Pancreas (tissue), 10 donors: Measurements from ENCODE around the gene TFF1. TPM values are rescaled to one million over a fixed set of nuclear protein-coding genes. Genes with fewer than 3 reads are reported as not detected.
A peak's percentile ranks its signal among the peaks of the same experiment; 100 is the strongest.

Experiments used
- ATAC-seq, 4 donors: fragments of 200-7000 bp; cut with Tn5 transposase; one replicate each; pipeline versions ENCODE4 v1.8.0 to v1.9.1; 2020; ENCODE audit warnings: mild to moderate bottlenecking in 4 of 4, moderate library complexity in 4 of 4
- DNase-seq, 6 donors: peaks; one replicate each; pipeline ENCODE4 v3.0.0-alpha.2; 2020
- FAIRE-seq: peaks from 2 replicates; lab custom pipeline; 2012; peaks lifted over from hg19 to GRCh38; lab: Jason Lieb, UNC
- H3K27ac ChIP-seq, 4 donors: fragments of 200-600 bp; sonication (generic); 1 replicate in 3 of 4; 2 replicates in 1 of 4; pipeline versions ENCODE4 v1.5.0 to v1.8.0; 2020
- H3K27me3 ChIP-seq, 4 donors: fragments of 200-600 bp; one replicate each; pipeline ENCODE4 v1.8.0; 2021
- H3K36me3 ChIP-seq, 3 donors: fragments of 200-600 bp; sonication (generic) in 1 of 3; one replicate each; pipeline versions ENCODE4 v1.5.0 to v1.8.0; 2020 to 2021
- H3K4me1 ChIP-seq, 3 donors: fragments of 200-600 bp; one replicate each; pipeline ENCODE4 v1.8.0; 2021
- H3K4me3 ChIP-seq, 4 donors: fragments of 200-600 bp; sonication (generic) in 2 of 4; one replicate each; pipeline versions ENCODE4 v1.5.0 to v1.8.0; 2020 to 2021
- H3K9me3 ChIP-seq, 4 donors: fragments of 200-600 bp; one replicate each; pipeline ENCODE4 v1.8.0; 2021
- WGBS, 2 donors: extraction: QIAGEN DNeasy Blood & Tissue Kit; methylation state at CpG; one replicate each; pipeline ENCODE4 v1.1.7; 2013; 5-methylcytosine and 5-hydroxymethylcytosine counted together
- intact Hi-C, 3 donors: fragments of 100-400 bp; cut with DNase I; formaldehyde crosslinking; loops; one replicate each; pipeline versions ENCODE4 v1.11.1 to v1.14.2; 2022
- polyA plus RNA-seq, 2 donors: library from polyadenylated mRNA; stranded (reverse); fragments of 200-250 nt; gene quantifications; one replicate each; pipeline ENCODE4 v1.2.3, GENCODE V29; 2013
- total RNA-seq, 6 donors: library from RNA; stranded (reverse); fragmentation: NEBNext Ultra II Directional in 4 of 6; extraction: Animal tissue kit (Norgen Biotek cat#: 25700) in 4 of 6; gene quantifications; one replicate each; pipeline versions ENCODE4 v1.2.1 to v1.2.4, GENCODE V29; 2021 to 2023
- TF ChIP-seq, protein P1 (sequence below), 4 donors: fragments of 200-600 bp; sonication (generic) in 3 of 4; IDR thresholded peaks; one replicate each; pipeline versions ENCODE4 v1.5.0 to v1.8.0; 2021; ENCODE audit warnings: antibody characterized with exemption in 4 of 4
- donor health status: healthy with polysubstance abuse.
- donor health status: DM: no; HTN: no; CAD: no; lungs with moderate emphysema.
- donor health status: DM: no; HTN: no; CAD: no.
- donor health status: control.
- donor health status: control.
- donor health status: Bipolar disorder and iron deficiency.
- donor health status: DM: yes; HTN: yes; CAD: no.
- donor health status: DM: no; HTN: no; CAD: no.
- donor health status: DM: no; HTN: no; CAD: no.
- donor health status: DM: yes; HTN: yes; CAD: no.

The TFF1 gene
- total and polyA plus RNA-seq, 8 donors, result 0.80 to 40.6 (median 2.9) TPM; not detected in 1

DNA sequence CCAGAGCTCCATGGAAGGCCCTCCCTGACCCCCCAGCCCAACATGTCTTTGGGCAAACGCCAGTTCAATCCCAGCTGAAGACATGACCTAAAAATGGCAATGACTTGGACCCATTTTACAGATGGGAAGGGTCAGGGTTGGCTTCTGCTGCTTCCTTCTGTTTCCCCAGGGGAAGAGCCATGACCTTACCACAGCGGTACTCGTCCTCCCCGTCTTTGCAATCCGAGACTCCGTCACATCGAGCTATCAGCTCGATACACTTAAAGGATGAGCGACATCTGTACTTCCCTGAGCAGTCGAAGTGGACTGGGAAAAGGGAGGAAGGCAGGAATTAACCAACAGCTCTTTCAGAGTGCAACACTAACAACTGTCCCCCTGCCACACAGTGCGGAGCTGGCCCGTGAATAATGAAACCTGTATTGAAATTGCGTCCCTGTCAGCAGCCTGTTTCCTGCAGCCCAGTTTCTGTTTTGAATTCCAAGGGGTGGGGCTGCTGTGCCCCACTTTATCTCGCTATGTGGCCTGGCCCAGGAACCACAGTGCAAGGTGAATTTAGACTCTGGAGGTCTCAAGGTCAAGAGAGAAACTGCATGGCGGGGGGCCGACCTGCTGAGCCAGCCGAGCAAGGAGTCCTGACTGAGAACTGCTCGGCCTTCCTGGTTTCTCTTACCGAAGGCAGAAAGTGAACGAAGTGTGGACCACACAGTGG, 22.6 kb upstream of the TFF1 start:
- FAIRE-seq, result no peak

DNA sequence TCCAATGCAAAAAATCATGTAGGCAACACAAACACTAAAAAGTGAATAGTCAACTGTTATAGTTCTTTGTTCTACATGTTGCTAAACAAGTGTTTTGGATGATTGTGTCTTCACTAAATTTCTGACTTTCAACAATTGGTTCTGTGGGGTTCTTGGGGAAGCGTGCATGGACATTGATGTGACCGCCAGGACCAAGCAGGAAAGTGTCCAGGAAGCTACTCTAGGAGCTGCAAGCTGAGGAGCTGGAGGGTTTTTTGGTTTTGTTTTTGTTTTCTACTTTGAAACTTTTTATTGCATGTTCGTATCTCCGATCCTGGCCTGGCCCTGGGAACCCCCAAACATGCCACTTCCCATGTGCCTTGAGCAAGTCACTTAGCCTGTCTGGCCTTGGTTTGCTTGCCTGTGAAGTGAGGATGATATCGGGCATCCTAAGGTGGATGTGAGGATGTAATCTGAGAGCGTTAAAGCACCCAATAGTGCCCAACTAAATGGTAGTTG, 21.6 kb upstream of the TFF1 start:
- 91 to 98% methylated on average over 6 of the region's 6 CpGs for WGBS, 2 donors
- Histone ChIP-seq H3K9me3 (no peaks in the 10 kb centered on the region), H3K27me3 (no peaks in the 10 kb centered on the region), H3K27ac (peak overlapping the region in 2 of 4 donors; percentile 68 to 81), H3K4me3 (no peak overlapping the region), H3K36me3 (no peaks in the 10 kb centered on the region), H3K4me1 (no peaks in the 10 kb centered on the region)
- intact Hi-C loops, result loop anchor here in 1 of 3 donors (10.0 kb wide), 1 partner anchor 63 kb away; no protein-coding TSS in a partner anchor
- no peak for ATAC-seq
- DNase-seq, result peak in 1 of 6 donors; percentile 20
- TF ChIP-seq, protein P1, sequence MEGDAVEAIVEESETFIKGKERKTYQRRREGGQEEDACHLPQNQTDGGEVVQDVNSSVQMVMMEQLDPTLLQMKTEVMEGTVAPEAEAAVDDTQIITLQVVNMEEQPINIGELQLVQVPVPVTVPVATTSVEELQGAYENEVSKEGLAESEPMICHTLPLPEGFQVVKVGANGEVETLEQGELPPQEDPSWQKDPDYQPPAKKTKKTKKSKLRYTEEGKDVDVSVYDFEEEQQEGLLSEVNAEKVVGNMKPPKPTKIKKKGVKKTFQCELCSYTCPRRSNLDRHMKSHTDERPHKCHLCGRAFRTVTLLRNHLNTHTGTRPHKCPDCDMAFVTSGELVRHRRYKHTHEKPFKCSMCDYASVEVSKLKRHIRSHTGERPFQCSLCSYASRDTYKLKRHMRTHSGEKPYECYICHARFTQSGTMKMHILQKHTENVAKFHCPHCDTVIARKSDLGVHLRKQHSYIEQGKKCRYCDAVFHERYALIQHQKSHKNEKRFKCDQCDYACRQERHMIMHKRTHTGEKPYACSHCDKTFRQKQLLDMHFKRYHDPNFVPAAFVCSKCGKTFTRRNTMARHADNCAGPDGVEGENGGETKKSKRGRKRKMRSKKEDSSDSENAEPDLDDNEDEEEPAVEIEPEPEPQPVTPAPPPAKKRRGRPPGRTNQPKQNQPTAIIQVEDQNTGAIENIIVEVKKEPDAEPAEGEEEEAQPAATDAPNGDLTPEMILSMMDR (IDR thresholded peaks at IDR 0.05), result no peak
- FAIRE-seq, result no peak

More for the DNA sequence above, 22.6 kb upstream of the TFF1 start:
- peak overlapping the region; percentile 58 to 81 (median 72) for H3K27ac ChIP-seq
- WGBS, 2 donors, result 35 to 46% methylated on average over 20 of the region's 20 CpGs
- no peaks in the 10 kb centered on the region for H3K9me3 ChIP-seq
- DNase-seq (peak; percentile 48 to 68 (median 57)), ATAC-seq (peak; percentile 74 to 81 (median 78))
- H3K4me1 ChIP-seq, result no peaks in the 10 kb centered on the region
- peak overlapping the region in 2 of 4 donors; percentile 17 to 18 for H3K4me3 ChIP-seq
- no peaks in the 10 kb centered on the region for H3K27me3 ChIP-seq
- intact Hi-C loops, result loop anchor here in 1 of 3 donors (10.0 kb wide), 1 partner anchor 64 kb away; no protein-coding TSS in a partner anchor
- H3K36me3 ChIP-seq, result no peaks in the 10 kb centered on the region
- TF ChIP-seq, protein P1 (IDR thresholded peaks at IDR 0.05), result no peak

DNA sequence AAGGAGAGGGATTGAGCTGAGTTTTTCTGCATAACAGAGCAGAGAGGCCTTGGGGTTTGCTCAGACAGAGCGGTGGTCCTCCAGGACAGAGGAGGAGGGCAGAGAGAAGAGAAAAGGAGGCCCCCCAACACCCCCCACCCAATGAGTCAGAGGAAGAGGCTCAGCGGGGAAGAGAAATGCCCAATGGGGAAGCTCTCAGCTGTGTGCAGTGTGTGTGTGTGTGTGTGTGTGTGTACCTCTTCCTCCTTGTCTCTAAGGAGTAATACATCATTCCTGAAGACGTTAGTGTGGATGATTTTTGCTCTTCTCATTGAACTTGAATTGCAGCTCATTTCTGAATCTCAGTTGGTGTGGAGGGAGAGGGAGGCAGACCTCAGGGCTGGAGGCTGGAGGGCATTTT, 20.8 kb upstream of the TFF1 start:
- no peaks in the 10 kb centered on the region for H3K4me1 ChIP-seq

DNA sequence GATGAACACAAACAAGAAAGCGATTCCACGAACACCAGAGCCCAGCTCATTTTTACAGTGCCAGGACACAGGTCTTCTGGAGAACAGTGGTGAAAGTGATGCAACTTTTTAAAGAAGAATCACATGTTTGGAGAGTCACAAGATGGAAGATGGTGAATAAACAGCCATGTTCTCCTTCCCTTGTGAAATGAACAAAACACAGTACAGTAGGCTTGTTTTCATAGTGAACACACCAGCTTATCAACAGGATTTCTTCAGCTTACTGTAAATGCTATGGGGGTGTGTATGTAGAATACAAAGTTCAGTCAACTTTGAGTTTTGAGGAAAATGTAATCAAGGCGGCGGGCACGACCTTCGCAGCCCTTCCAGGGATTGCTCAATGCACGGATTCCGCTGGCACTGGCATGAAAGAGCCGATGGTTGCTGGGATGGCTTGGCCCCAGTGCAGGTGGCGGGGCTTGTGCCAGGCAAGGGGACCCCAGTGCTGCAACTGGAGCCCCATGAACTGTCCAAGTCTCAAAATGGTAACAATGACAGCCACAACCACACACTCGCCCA, 19.8 kb upstream of the TFF1 start:
- FAIRE-seq, result no peak
- Histone ChIP-seq H3K27ac (no peak overlapping the region), H3K36me3 (no peaks in the 10 kb centered on the region), H3K9me3 (no peaks in the 10 kb centered on the region), H3K4me1 (no peaks in the 10 kb centered on the region), H3K27me3 (no peaks in the 10 kb centered on the region), H3K4me3 (no peak overlapping the region)
- WGBS, 2 donors, result 52 to 57% methylated on average over 11 of the region's 11 CpGs
- TF ChIP-seq, protein P1 (IDR thresholded peaks at IDR 0.05), result no peak
- intact Hi-C loops, result loop anchor here in 1 of 3 donors (10.0 kb wide), 1 partner anchor 61 kb away; no protein-coding TSS in a partner anchor
- peak in 3 of 6 donors; percentile 15 to 53 (median 32) for DNase-seq
- peak in 3 of 4 donors; percentile 5 to 22 (median 5) for ATAC-seq

More for the DNA sequence above, 20.8 kb upstream of the TFF1 start:
- TF ChIP-seq, protein P1 (IDR thresholded peaks at IDR 0.05), result no peak
- intact Hi-C loops, result loop anchor here in 1 of 3 donors (10.0 kb wide), 1 partner anchor 62 kb away; no protein-coding TSS in a partner anchor
- no peak for FAIRE-seq
- Histone ChIP-seq H3K27ac (no peak overlapping the region), H3K36me3 (no peaks in the 10 kb centered on the region), H3K9me3 (no peaks in the 10 kb centered on the region), H3K27me3 (no peaks in the 10 kb centered on the region), H3K4me3 (no peak overlapping the region)
- WGBS, 2 donors, result 79 to 85% methylated on average over 3 of the region's 3 CpGs
- no peak for ATAC-seq
- DNase-seq, result peak in 1 of 6 donors; percentile 21
